22Rv1 (cell line): Measurements from ENCODE around the gene HIVEP3.

Experiments used
- CTCF ChIP-seq: fragments of 450-650 bp; IDR thresholded peaks from 2 replicates; pipeline ENCODE4 v1.5.1; 2017; ENCODE audit warnings: mild to moderate bottlenecking
- ZFX ChIP-seq: fragments of 450-650 bp; IDR thresholded peaks from 2 replicates; pipeline ENCODE4 v1.6.1; 2017; ENCODE audit warnings: antibody characterized with exemption, borderline replicate concordance

GRCh38 chr1:41739061-41739955 lies 179.4 kb downstream of the HIVEP3 start:
- no peak for TF ChIP-seq CTCF
- TF ChIP-seq ZFX, result no peak
